HG02970 (cell line): ENCODE measurements around the gene MCM3AP.
"Not testable (repeated sequence)": the region's sequence is repeated elsewhere in the genome, so short reads cannot be mapped to it uniquely, and the experiment has no call there.

Experiments used
- ATAC-seq: cut with Tn5 transposase; IDR thresholded peaks from one replicate; pipeline ENCODE4 v1.9.1; 2021; ENCODE audit warnings: mild to moderate bottlenecking, moderate library complexity, moderate number of reproducible peaks; ENCODE audit not compliant: unreplicated experiment, low FRiP score

The MCM3AP gene

GRCh38 chr21:46245213-46245915 lies 40.0 kb downstream of the MCM3AP start:
- no peak for ATAC-seq

GRCh38 chr21:46244602-46245001 lies 40.8 kb downstream of the MCM3AP start:
- no peak for ATAC-seq

- no peak for ATAC-seq
Measured at GRCh38 chr21:46243960-46244361, 41.5 kb downstream of the MCM3AP start.

DNA sequence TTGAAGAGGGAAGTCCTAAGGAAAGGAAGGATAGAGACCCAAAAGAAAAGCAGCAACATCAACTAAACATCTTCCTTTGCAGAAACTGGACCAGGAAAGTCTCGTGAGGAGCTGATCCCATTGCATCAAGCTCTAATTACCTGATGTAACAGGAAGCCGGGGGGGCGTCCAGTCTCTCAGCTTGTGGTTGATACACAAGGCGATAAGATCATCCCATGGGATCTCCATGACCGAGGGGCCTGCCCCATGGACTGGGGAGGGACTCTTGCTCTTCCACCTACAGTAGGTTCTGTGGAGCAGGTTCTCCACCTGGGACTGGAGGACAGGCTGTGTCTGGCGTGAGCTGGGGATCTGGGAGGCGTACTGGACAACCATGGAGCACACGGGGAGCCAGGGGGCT lies 42.1 kb downstream of the MCM3AP start:
- ATAC-seq = no peak

- ATAC-seq = not testable (repeated sequence)
Measured at GRCh38 chr21:46241577-46241976, 43.8 kb downstream of the MCM3AP start.

GRCh38 chr21:46239817-46240325 lies 45.5 kb downstream of the MCM3AP start:
- ATAC-seq = no peak

DNA sequence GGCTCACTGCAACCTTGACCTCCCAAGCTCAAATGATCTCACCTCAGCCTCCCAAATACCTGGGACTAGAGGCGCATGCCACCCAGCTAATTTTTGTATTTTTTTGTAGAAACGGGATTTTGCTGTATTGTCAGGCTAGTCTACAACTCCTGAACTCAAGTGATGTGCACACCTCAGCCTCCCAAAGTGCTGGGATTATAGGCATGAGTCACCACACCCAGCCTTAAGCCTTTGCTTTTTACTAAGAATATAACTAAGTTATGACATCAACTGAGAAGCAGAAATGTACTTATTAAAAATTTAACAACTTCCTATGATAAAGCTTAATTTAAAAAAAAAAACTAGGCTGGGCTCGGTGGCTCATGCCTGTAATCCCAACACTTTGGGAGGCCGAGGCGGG lies 47.9 kb downstream of the MCM3AP start:
- ATAC-seq = no peak

DNA sequence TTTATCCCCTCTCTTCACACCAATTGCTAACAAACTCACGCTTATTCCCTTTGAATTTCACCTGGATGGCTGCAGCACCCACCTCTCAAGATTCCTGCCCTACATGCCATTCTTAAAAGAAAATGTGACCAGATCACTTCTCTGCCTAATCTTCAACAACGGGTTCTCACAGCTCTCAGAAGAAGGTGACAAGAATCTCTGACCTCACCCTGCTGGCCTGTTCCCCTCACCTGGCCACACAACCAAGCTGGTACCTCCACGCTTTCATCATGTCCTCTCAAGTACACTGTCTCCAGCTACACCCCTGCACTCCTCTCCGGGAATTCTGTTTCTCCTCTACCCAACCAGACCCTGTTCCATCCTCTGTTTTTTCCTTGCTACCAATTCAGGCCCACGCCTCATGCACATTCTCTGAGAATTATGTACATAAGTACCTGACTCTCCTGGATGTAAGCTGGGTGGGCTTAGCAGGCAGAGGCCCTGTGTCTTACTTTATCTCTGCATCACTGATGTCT lies 50.9 kb downstream of the MCM3AP start:
- no peak for ATAC-seq

DNA sequence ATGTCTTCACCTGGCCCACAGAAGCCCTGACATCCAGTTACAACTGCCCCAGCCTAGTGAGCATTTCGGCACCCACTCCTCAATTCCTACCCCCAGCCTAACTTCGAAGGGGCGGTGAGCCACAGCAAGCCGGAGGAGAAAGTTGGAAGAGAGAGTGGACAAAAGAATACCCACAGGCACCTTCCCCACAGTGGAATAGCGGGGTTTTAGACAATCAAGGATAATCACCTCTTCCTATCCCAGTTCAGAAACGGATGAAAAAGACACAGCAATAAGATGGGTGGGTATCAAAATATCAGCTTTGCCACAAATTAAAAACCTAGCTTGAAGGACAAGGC lies 55.5 kb downstream of the MCM3AP start:
- ATAC-seq = no peak

DNA sequence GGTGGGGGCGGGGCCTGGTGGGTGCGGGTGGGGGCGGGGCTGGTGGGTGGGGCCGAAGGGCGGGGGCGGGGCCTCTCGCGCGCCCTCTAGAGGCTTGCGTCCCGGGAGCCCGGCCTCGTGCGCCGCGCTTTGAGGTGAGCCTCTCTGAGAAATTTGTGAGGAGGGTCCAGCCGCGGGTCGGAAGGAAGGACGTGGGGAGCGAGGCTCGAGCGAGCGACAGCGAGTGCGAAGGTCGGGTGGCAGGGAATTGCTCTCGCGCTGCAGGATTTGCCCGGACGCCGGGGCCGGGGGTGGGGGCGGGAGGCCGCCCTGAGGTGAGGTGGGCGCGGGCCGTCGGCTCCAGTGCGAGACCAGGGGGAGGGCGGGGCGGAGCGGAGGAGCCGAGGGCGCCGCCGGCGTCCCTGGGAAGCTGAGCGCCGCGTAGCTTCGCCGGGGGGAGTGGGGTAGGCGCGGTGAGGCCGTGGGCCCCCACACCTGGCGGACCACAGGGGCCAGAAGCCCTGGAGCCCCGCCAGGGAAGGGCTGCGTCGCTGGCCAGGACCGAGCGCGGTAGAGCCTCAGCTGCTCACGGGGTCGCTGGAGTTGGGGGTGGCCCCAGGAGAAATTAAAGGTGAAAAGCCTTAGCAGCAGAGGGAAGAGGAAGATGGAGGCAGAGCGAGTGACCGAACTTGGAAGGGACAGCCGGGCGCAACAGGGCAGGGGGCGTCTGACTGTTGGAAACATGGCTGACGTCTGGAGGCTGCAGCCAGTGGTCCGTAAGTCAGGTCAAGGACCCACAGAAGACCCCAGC lies 56.1 kb downstream of the MCM3AP start:
- ATAC-seq = peak; percentile 26

DNA sequence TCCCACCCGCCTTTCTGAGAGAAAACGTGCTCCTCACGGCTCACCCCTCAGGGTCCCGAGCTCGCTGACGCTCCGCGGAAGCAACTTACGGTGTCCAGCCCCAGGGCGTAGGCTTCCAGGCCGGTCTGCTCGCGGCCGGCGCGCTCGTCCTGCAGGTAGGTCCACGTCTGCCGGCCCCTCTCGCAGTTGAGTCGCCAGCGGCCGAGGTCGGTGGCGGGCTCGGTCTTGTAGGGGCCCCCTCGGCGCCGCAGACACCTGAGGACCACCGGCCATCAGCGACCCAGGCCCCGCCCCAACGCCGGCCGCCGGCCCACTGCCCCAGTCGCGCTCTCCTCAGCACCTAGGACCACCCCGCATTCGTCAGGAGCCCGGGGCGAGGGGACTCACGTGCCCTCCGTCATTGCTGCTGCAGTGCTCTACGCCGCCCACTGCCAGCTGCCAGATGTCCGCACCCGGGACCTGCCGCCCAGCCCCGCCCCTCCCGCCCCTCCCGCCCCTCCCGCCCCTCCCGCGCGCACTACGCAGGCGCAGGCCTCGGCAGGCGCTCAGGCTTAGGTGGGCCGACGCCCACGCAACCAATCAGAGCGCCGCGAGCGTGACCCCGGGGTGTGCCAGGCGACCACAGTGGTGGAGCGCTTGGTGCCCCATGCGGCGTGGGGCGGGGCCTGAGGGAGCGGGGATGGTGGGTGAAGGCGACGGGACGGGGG lies 56.9 kb downstream of the MCM3AP start, which contains the start of gene LSS:
Gene LSS, minus strand, starts transcription at position 430 of the 707 bp plus-strand sequence. Its CDS starts 29 bp downstream, at position 401.
- ATAC-seq = peak; percentile 83

DNA sequence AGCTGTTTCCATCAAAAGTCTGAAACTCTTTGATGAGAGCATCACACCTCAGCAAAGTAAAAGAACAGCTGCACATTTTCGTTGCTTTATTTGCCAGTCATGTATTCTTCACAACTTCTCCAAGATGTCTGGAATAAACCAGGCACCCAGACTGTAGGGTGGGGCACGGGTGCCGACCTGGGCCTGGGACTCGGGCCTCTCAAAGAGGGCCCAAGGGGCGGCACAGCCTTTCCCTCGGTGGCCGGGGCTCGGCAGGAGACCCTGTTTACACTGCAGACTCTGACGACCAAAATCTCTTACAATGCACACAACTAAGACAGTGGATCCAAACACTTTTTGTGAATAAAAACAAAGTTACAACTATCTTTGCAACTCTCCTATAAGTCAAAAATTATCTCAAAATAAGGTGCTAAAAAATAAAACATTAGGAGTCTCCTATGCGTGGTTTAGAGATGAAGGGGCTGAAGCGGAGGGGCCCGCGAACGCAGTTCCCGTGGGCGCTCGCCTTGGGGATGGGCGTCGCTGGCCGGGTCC lies 57.5 kb downstream of the MCM3AP start:
- no peak for ATAC-seq

DNA sequence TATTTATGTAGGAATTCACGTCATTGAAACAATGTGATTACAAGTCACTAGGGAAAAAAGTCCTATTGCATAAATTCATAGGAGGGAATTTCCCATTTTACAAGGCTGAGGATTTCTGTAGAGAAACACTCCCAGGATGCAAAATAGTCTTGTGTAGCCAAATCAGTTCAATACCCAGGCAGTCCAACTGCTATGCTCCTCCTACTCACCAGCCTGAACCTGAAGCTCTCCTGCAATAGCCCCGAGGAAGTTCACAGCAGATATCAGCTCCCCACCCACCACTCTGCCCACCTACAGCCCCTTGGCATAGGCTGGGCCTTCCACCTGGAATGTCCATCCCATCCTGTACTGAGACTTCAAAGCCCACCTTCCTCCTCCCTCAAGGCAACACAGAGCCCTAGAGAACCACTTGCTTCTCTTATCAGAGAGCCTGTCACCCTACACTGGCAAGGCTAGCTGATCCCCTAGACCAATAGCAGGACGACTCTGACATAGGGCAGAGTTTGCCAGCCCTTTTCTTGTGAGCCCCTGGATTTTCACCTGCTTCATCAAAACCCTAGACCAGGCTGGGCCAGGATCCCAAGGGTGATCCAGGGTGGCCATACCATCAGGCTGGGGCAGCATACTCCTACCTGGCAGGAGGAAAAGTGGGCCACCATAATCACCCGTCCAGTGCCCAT lies 58.4 kb downstream of the MCM3AP start:
- no peak for ATAC-seq

GRCh38 chr21:46226146-46226545 lies 59.3 kb downstream of the MCM3AP start:
- no peak for ATAC-seq

DNA sequence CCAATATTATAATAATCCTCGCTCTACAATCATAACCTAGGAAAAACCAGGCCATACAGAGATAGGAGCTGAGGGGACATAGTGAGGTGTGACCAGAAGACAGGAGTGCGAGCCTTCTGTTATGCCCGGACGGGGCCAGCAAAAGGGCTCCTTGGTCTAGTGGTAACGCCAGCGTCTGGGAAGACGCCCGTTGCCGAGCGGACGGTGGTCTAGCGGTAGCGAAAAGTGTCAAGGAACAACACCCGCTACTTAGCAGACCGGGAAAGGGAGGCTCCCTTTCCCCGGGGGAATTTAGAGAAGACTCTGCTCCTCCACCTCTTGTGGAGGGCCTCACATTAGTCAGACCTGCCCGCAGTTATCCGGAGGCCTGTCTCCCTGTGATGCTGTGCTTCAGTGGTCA lies 61.8 kb downstream of the MCM3AP start:
- not testable (repeated sequence) for ATAC-seq

- ATAC-seq = no peak
Measured at GRCh38 chr21:46223217-46223616, 62.2 kb downstream of the MCM3AP start.

DNA sequence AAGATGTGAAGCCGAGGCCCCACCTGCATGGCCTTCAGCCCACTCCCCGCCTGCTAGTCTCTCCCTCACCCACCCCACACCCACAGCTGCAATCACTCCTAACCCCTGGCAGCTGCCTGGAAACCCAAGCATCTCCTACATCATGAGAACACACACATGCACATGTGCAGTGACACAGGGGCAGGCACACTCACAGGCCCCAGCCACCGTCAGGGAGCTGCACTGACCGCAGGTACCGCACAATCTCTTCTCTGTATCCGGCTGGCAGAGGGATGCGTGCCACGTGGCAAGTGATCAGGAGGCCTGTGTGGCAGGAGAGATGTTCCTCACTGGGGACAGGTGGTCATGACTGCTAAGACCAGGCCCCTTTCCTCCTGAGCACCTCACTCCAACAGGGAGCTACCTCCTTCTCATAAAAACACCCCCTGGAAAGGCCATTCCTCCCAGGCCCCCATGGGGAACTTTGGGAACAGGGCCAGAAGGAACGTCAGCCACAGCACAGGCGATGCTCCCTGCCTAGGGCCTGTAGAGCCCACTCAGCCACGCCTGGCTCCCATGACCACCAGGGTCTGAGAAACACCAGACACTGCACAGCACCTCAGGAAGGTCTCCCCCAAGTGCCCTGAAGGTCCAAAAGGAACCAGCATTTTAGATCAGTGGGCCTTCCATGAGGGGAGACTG lies 62.8 kb downstream of the MCM3AP start:
- no peak for ATAC-seq

DNA sequence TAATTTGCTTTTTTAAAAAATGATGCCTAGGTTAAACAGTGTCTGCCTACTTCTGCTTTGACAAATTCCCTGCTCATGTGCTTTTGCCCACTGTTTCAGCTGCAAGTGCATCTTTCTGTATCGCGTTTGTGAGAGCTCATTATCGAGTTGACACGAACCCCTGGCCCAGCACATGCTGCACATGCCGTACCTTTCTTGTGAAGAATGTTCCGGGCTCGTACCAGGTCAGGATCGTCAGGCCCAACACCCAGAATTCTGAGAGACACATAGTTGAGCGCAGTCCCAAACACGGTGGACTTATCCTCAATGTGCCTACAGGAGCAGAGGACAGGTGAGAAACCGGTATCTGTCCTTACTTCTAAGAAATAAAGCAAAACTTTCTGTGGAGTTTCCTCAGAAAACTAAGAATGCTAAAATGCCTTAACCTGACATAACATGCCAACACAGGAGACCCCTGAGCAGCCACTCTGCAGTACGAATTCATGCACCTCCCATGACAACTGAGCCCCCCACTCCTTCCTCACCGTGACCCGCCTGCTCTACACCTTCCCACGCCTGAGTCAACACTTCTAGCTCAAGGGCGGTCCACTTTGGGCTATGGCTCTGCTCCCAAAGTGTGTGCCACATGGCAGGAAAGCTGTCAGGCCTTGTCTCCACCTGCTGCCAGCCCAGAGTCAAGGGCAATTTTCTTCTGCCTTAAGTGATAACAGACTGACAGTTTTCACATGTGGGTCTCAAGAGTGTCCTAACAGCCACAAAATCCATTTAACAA lies 63.6 kb downstream of the MCM3AP start:
- ATAC-seq = no peak

GRCh38 chr21:46220847-46221246 lies 64.6 kb downstream of the MCM3AP start:
- ATAC-seq = no peak
